Ishikawa (cell line): ENCODE measurements around the gene KHDC4.

Source experiments
- CEBPB ChIP-seq: IDR thresholded peaks from 2 replicates; pipeline ENCODE4 v1.6.1; 2012
- CREB1 ChIP-seq: IDR thresholded peaks from 2 replicates; pipeline ENCODE4 v1.6.1; 2012; ENCODE audit warnings: low read depth
- EGR1 ChIP-seq: IDR thresholded peaks from 2 replicates; pipeline ENCODE4 v1.6.1; 2012
- EP300 ChIP-seq: IDR thresholded peaks from 2 replicates; pipeline ENCODE4 v1.6.1; 2012; ENCODE audit warnings: borderline replicate concordance
- FOXM1 ChIP-seq: IDR thresholded peaks from 2 replicates; pipeline ENCODE4 v1.6.1; 2012; ENCODE audit warnings: low read depth, borderline replicate concordance
- NFIC ChIP-seq: IDR thresholded peaks from 2 replicates; pipeline ENCODE4 v1.6.1; 2012
- RAD21 ChIP-seq: IDR thresholded peaks from 2 replicates; pipeline ENCODE4 v1.6.1; 2012; ENCODE audit warnings: low read depth
- TAF1 ChIP-seq: IDR thresholded peaks from 2 replicates; pipeline ENCODE4 v1.6.1; 2012; ENCODE audit warnings: low read depth, mild to moderate bottlenecking
- TCF12 ChIP-seq: IDR thresholded peaks from 2 replicates; pipeline ENCODE4 v1.6.1; 2012; ENCODE audit warnings: low read depth
- TEAD4 ChIP-seq: IDR thresholded peaks from 2 replicates; pipeline ENCODE4 v1.6.1; 2012
- YY1 ChIP-seq: IDR thresholded peaks from 2 replicates; pipeline ENCODE4 v1.6.1; 2012; ENCODE audit warnings: low read depth
- ZBTB7A ChIP-seq: IDR thresholded peaks from 2 replicates; pipeline ENCODE4 v1.6.1; 2012; ENCODE audit warnings: low read depth
- TF ChIP-seq, protein P1 (sequence below): IDR thresholded peaks from 2 replicates; pipeline ENCODE4 v1.6.1; 2012; ENCODE audit warnings: low read depth, mild to moderate bottlenecking
- TF ChIP-seq, protein P2 (sequence below): IDR thresholded peaks from 2 replicates; pipeline ENCODE4 v1.6.1; 2012
- TF ChIP-seq, protein P3 (sequence below): IDR thresholded peaks from 2 replicates; pipeline ENCODE4 v1.6.1; 2012

KHDC4 gene

DNA sequence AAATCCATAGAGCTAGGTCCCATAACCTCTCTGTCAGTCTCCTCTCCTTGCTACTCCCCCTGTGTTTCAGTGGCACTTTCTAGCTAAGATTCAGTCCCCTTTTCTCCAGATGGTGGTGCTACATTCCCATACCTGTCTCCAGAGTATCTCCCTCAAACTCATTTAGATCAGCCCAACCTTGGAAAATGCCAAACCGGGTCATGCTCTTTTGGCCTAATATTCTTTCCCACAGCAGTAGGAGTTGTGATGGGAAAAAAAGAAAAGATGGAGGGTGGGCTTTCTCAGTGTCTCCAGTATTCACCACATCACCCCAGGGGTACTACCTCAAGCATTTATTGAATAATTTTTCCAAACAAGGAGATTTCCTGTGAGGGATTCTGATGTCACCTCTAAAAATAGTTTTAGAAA lies 4.0 kb upstream of the KHDC4 start:
- TF ChIP-seq EGR1, result no peak
- no peak for TF ChIP-seq FOXM1
- peak; percentile 96 for TF ChIP-seq RAD21
- no peak for TF ChIP-seq EP300
- TF ChIP-seq TAF1, result no peak

DNA sequence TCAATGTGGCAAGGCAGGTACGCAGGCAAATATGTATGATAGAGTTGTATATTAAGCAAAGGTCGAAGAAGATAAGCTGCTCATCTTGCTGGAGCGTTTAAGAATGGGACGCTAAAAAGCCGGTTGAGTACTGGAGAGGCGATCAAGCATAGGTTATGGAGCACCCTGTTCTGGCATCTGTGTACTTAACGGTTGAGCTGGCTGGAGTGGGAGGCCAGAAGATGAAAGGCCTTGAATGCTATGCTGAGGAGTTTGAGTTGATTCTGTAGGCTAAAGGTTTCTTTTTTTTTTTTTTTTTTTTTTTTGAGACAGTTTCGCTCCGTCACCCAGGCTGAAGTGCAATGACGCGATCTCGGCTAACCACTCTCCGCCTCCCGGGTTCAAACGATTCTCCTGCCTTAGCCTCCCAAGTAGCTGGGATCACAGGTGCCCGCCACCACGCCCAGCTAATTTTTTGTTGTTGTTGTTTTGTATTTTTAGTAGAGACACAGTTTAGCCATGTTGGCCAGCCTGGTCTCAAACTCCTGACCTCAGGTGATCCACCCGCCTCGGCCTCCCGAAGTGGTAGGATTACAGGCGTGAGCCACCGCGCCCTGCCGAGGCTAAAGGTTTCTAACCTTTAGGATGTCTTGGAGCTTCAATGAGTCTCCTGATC lies 850 bp upstream of the KHDC4 start:
- TF ChIP-seq EP300 (no peak), TCF12 (no peak), ZBTB7A (no peak), YY1 (no peak), FOXM1 (no peak)
- TF ChIP-seq, protein P1, sequence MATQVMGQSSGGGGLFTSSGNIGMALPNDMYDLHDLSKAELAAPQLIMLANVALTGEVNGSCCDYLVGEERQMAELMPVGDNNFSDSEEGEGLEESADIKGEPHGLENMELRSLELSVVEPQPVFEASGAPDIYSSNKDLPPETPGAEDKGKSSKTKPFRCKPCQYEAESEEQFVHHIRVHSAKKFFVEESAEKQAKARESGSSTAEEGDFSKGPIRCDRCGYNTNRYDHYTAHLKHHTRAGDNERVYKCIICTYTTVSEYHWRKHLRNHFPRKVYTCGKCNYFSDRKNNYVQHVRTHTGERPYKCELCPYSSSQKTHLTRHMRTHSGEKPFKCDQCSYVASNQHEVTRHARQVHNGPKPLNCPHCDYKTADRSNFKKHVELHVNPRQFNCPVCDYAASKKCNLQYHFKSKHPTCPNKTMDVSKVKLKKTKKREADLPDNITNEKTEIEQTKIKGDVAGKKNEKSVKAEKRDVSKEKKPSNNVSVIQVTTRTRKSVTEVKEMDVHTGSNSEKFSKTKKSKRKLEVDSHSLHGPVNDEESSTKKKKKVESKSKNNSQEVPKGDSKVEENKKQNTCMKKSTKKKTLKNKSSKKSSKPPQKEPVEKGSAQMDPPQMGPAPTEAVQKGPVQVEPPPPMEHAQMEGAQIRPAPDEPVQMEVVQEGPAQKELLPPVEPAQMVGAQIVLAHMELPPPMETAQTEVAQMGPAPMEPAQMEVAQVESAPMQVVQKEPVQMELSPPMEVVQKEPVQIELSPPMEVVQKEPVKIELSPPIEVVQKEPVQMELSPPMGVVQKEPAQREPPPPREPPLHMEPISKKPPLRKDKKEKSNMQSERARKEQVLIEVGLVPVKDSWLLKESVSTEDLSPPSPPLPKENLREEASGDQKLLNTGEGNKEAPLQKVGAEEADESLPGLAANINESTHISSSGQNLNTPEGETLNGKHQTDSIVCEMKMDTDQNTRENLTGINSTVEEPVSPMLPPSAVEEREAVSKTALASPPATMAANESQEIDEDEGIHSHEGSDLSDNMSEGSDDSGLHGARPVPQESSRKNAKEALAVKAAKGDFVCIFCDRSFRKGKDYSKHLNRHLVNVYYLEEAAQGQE, result no peak

DNA sequence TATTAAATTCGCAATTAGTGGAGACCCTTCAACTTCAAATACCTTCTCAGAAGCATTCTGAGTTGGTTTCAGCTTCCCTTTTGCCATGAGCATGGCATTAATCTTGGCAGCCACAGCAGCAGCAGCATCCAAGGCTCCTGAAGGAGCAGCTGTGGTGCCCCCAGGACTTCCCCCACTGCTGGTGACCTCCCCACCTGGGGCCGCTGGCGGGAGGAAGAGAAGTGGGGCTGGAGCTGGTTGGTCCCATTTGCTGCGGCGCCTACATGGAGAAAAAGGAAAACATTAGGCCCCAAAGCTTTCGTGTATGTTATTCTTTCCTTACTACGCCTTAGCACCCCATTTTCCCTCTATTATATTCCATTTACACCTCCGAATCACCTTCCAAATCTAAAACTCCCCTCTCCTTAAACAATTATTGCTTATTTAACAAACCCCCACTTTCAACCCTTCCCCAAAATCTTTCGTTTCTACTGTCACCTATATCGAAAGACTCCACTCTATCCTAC lies 569 bp downstream of the KHDC4 start:
- TF ChIP-seq, protein P2, sequence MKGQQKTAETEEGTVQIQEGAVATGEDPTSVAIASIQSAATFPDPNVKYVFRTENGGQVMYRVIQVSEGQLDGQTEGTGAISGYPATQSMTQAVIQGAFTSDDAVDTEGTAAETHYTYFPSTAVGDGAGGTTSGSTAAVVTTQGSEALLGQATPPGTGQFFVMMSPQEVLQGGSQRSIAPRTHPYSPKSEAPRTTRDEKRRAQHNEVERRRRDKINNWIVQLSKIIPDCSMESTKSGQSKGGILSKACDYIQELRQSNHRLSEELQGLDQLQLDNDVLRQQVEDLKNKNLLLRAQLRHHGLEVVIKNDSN, result no peak
- no peak for TF ChIP-seq TAF1
- no peak for TF ChIP-seq CREB1
- TF ChIP-seq RAD21, result no peak
- no peak for TF ChIP-seq EP300
- no peak for TF ChIP-seq CEBPB
- TF ChIP-seq, protein P1, result no peak
- TF ChIP-seq EGR1, result no peak
- TF ChIP-seq TEAD4, result no peak
- no peak for TF ChIP-seq NFIC
- no peak for TF ChIP-seq YY1
- no peak for TF ChIP-seq FOXM1
- TF ChIP-seq, protein P3, sequence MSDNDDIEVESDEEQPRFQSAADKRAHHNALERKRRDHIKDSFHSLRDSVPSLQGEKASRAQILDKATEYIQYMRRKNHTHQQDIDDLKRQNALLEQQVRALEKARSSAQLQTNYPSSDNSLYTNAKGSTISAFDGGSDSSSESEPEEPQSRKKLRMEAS, result no peak
- no peak for TF ChIP-seq ZBTB7A
- no peak for TF ChIP-seq TCF12

DNA sequence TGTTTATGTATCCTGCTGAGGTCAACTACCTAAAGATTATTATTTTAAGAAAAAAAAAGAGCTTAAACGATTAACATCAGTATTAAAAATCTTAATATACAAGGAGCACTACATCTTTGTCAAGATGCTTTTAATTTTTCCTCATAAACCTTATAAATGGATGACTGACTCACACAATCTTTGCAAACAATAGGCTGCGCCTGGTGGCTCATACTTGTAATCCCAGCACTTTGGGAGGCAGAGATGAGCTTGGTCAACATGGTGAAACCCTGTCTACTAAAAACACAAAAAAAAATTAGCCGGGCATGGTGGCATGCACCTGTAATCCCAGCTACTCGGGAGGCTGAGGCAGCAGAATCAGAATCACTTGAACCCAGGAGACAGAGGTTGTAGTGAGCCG lies 1.7 kb downstream of the KHDC4 start:
- TF ChIP-seq TEAD4 (no peak), FOXM1 (no peak), NFIC (no peak), CREB1 (no peak)
- TF ChIP-seq, protein P3, result no peak
- TF ChIP-seq, protein P2, result no peak

DNA sequence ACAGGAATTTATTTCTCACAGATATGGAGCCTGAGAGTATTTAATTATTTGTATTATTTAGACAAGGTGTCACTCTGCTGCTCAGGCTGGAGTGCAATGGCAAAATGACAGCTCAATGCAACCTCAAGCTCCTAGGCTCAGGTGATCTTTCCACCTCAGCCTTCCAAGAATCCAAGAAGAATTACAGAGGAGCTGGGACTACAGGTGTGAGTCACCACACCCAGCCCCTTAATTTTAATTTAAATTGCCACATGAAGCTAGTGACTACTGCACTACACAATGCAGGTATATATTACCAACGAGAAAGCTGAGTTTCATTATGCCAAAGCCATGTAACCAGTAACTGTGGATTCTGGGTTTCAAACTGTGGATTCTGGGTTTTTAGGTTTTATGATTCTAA lies 2.1 kb downstream of the KHDC4 start:
- TF ChIP-seq EP300 (no peak), NFIC (no peak), TCF12 (no peak), YY1 (no peak), TAF1 (no peak), ZBTB7A (no peak), FOXM1 (no peak), EGR1 (no peak), CREB1 (no peak), TEAD4 (no peak), RAD21 (no peak), CEBPB (no peak)
- TF ChIP-seq, protein P2, result no peak
- TF ChIP-seq, protein P3, result no peak
- TF ChIP-seq, protein P1, result no peak
